GM12874 (cell line): Measurements from ENCODE around the gene INTS15.

Experiments
- CTCF ChIP-seq: IDR thresholded peaks from 2 replicates; pipeline ENCODE4 v1.5.1; 2011; ENCODE audit warnings: low read depth, mild to moderate bottlenecking, control low read depth, low read length, moderate library complexity; ENCODE audit not compliant: insufficient read depth

INTS15 gene

GRCh38 chr7:6589829-6590644 is at the start of gene INTS15:
TSS of gene INTS15 (plus strand) at chr7:6590021. CDS start at chr7:6590284, 263 bp downstream.
- peak; percentile 76 for TF ChIP-seq CTCF

- TF ChIP-seq CTCF: no peak
Measured at GRCh38 chr7:6542368-6542767, 47.5 kb upstream of the INTS15 start.

GRCh38 chr7:6545398-6546126 is 44.3 kb upstream of the INTS15 start:
- TF ChIP-seq CTCF: no peak

- TF ChIP-seq CTCF: no peak
Measured at GRCh38 chr7:6546498-6547251, 43.1 kb upstream of the INTS15 start.

GRCh38 chr7:6547400-6547799 is 42.4 kb upstream of the INTS15 start:
- no peak for TF ChIP-seq CTCF

- no peak for TF ChIP-seq CTCF
Measured at GRCh38 chr7:6551016-6551511, 38.8 kb upstream of the INTS15 start, which contains the start of gene GRID2IP. TSS of gene GRID2IP (minus strand) at chr7:6551461. CDS start at chr7:6551436, 25 bp downstream.
